GM20000 (cell line): ENCODE data around the gene RMI1.

Experiments
- DNase-seq: peaks from one replicate; pipeline ENCODE4 v3.0.0; 2012; ENCODE audit warnings: low spot score
- TF ChIP-seq, protein P1 (sequence below): IDR thresholded peaks from 2 replicates; pipeline ENCODE4 v1.5.1; 2012; ENCODE audit warnings: mild to moderate bottlenecking, control low read depth; ENCODE audit errors: extremely low read depth, missing control alignments

Gene RMI1

DNA sequence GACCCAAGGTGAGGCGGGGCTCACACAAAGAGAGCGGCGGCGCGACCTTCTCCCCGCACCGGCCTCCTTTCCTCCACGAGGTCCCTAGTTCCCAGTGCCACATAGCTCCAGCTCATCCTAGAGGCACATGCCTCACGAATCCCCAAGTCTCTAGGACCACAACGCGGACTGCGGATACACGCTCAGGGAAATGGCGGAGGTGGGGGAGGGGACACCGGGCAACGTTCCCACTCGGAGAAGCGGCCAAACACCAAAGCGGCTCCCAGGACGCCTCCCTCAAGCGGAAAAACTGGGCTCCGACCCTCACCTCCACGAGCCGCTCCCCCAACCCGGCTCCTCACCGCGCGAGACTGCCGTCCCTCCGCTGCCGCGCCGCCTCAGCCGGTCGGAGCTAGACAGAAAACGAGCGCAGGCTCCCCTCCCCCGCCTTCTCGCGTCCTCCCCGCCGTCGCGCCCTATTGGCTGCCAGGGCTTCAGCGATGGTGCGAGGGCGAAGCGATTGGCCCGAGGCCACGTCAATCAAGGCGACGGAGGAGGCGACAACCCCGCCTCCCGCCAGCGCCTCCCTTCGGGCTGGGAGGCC, 702 bp upstream of the RMI1 start, which contains the start of gene HNRNPK:
Gene HNRNPK (minus strand): TSS at position 404 of the 583 bp plus-strand sequence. CDS start 1,963 bp downstream, outside the sequence.
- TF ChIP-seq, protein P1, sequence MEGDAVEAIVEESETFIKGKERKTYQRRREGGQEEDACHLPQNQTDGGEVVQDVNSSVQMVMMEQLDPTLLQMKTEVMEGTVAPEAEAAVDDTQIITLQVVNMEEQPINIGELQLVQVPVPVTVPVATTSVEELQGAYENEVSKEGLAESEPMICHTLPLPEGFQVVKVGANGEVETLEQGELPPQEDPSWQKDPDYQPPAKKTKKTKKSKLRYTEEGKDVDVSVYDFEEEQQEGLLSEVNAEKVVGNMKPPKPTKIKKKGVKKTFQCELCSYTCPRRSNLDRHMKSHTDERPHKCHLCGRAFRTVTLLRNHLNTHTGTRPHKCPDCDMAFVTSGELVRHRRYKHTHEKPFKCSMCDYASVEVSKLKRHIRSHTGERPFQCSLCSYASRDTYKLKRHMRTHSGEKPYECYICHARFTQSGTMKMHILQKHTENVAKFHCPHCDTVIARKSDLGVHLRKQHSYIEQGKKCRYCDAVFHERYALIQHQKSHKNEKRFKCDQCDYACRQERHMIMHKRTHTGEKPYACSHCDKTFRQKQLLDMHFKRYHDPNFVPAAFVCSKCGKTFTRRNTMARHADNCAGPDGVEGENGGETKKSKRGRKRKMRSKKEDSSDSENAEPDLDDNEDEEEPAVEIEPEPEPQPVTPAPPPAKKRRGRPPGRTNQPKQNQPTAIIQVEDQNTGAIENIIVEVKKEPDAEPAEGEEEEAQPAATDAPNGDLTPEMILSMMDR = no peak

GRCh38 chr9:83981126-83981871, 694 bp downstream of the RMI1 start:
- TF ChIP-seq, protein P1 = no peak
- DNase-seq = peak; percentile 19

More for the DNA sequence above, 702 bp upstream of the RMI1 start, which contains the start of gene HNRNPK:
- peak; percentile 98 for DNase-seq

- TF ChIP-seq, protein P1 = no peak
- DNase-seq = no peak
These were observed 5.6 kb downstream of the RMI1 start for GRCh38 chr9:83986195-83986594.

GRCh38 chr9:83986765-83987401, 6.3 kb downstream of the RMI1 start:
- DNase-seq = no peak
- TF ChIP-seq, protein P1 = no peak

- TF ChIP-seq, protein P1 = no peak
- no peak for DNase-seq
These were observed 6.8 kb downstream of the RMI1 start for GRCh38 chr9:83987402-83987791.

DNA sequence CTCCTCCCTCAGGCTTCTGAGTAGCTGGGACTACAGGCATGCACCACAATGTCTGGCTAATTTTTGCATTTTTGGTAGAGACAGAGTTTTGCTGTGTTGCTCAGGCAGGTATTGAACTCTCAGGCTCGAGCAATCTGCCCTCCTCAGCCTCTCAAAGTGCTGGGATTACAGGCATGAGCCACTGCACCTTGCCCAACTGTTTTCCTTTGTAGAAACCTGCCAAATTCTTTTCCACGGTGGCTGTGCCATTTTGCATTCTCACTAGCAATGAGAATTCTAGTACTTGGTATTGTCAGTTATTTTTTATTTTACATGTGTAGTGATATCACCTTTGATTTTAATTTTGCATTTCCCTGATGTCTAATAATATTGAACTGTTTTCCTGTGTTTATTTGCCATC, 7.8 kb downstream of the RMI1 start:
- TF ChIP-seq, protein P1 = no peak

GRCh38 chr9:83991355-83991754, 10.8 kb downstream of the RMI1 start:
- TF ChIP-seq, protein P1 = no peak
- no peak for DNase-seq

More for the DNA sequence above, 7.8 kb downstream of the RMI1 start:
- no peak for DNase-seq
